Natural killer cell (primary cell): ENCODE results near the gene TLCD2. TPM values are rescaled to one million over a fixed set of nuclear protein-coding genes. Genes with fewer than 3 reads are reported as not detected.
A peak's percentile ranks its signal among the peaks of the same experiment; 100 is the strongest.

ENCODE experiments used
- ATAC-seq, 3 donors: fragments of 150-1000 bp in 2 of 3; fragments of 200-7000 bp in 1 of 3; cut with Tn5 transposase; 1 replicate in 1 of 3; 2 replicates in 2 of 3; pipeline ENCODE4 v1.10.0; 2021; ENCODE audit warnings: mild to moderate bottlenecking in 2 of 3, moderate library complexity in 2 of 3
- DNase-seq, 2 donors: peaks; one replicate each; pipeline versions ENCODE4 v3.0.0 to v3.0.0-alpha.2; 2013 to 2021; ENCODE audit warnings: mixed read lengths in 1 of 2
- H3K27ac ChIP-seq: one replicate; pipeline ENCODE4 v1.5.1; 2013; ENCODE audit warnings: mild to moderate bottlenecking, low read length
- H3K27me3 ChIP-seq: one replicate; pipeline ENCODE4 v1.6.1; 2013; ENCODE audit warnings: low read length; ENCODE audit not compliant: control insufficient read depth, insufficient read depth
- H3K36me3 ChIP-seq: one replicate; pipeline ENCODE4 v1.6.1; 2013; ENCODE audit warnings: low read length; ENCODE audit not compliant: control insufficient read depth, insufficient read depth
- H3K4me1 ChIP-seq: one replicate; pipeline ENCODE4 v1.6.1; 2013; ENCODE audit warnings: low read length; ENCODE audit not compliant: control insufficient read depth, insufficient read depth
- H3K4me3 ChIP-seq: one replicate; pipeline ENCODE4 v1.5.1; 2013; ENCODE audit warnings: low read length
- H3K9me3 ChIP-seq: one replicate; pipeline ENCODE4 v1.6.1; 2013; ENCODE audit warnings: low read length; ENCODE audit not compliant: control insufficient read depth, insufficient read depth
- H3K27ac Mint-ChIP-seq, 2 donors: one replicate each; pipeline ENCODE4 v1.8.0; 2022; ENCODE audit warnings: mild to moderate bottlenecking in 2 of 2, mixed read lengths in 2 of 2, moderate library complexity in 1 of 2
- H3K27me3 Mint-ChIP-seq, 2 donors: one replicate each; pipeline ENCODE4 v1.8.0; 2022; ENCODE audit warnings: low read depth in 2 of 2, mixed read lengths in 2 of 2
- H3K36me3 Mint-ChIP-seq: one replicate; pipeline ENCODE4 v1.8.0; 2022; ENCODE audit warnings: mixed read lengths
- H3K4me1 Mint-ChIP-seq, 2 donors: one replicate each; pipeline ENCODE4 v1.8.0; 2022; ENCODE audit warnings: mixed read lengths in 2 of 2
- H3K4me3 Mint-ChIP-seq: one replicate; pipeline ENCODE4 v1.8.0; 2022; ENCODE audit warnings: mild to moderate bottlenecking, moderate library complexity, mixed read lengths
- H3K9me3 Mint-ChIP-seq, 2 donors: one replicate each; pipeline ENCODE4 v1.8.0; 2022; ENCODE audit warnings: mixed read lengths in 2 of 2
- WGBS: methylation state at CpG from one replicate; pipeline ENCODE4 v1.1.7; 2013; ENCODE audit warnings: missing lambda C conversion rate; ENCODE audit not compliant: insufficient coverage; 5-methylcytosine and 5-hydroxymethylcytosine counted together
- intact Hi-C: fragments of 100-400 bp; cut with micrococcal nuclease; formaldehyde crosslinking; loops from one replicate; pipeline ENCODE4 v1.14.2; 2022
- total RNA-seq, 4 donors: library from RNA; stranded (reverse); fragments of 120-200 nt in 1 of 4; gene quantifications; one replicate each; pipeline versions ENCODE4 v1.2.3 to v1.2.4, GENCODE V29; 2013 to 2022
- TF ChIP-seq, protein P1 (sequence below): fragments of 200-600 bp; IDR thresholded peaks from one replicate; pipeline ENCODE4 v1.8.0; 2022; ENCODE audit warnings: antibody characterized with exemption

TLCD2 gene
- total RNA-seq, 3 donors from 2014 or later (not counting 1 experiment from before 2014, with no cell fraction given): 0.18 to 0.28 (median 0.28) TPM

DNA sequence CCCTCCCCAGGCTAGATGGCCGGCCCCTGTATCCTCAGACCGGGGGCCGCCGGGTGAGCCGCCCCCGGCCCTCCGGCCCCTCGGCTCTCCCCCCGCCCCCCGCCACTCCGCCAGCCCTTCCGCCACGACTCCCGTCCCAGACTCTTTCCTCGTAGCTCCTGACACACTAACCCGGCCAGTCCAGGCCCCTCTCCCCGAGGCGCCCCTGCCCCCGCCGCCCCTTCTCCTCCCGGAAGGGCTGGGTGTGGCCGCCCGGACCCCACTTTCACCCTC is 5.6 kb upstream of the TLCD2 start:
- TF ChIP-seq, protein P1, sequence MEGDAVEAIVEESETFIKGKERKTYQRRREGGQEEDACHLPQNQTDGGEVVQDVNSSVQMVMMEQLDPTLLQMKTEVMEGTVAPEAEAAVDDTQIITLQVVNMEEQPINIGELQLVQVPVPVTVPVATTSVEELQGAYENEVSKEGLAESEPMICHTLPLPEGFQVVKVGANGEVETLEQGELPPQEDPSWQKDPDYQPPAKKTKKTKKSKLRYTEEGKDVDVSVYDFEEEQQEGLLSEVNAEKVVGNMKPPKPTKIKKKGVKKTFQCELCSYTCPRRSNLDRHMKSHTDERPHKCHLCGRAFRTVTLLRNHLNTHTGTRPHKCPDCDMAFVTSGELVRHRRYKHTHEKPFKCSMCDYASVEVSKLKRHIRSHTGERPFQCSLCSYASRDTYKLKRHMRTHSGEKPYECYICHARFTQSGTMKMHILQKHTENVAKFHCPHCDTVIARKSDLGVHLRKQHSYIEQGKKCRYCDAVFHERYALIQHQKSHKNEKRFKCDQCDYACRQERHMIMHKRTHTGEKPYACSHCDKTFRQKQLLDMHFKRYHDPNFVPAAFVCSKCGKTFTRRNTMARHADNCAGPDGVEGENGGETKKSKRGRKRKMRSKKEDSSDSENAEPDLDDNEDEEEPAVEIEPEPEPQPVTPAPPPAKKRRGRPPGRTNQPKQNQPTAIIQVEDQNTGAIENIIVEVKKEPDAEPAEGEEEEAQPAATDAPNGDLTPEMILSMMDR: no peak
- no peaks in the 10 kb centered on the region for H3K9me3 ChIP-seq
- peaks cover 8% of the 10 kb centered on the region for H3K36me3 Mint-ChIP-seq
- H3K27me3 ChIP-seq: no peaks in the 10 kb centered on the region
- peaks cover 43% of the 10 kb centered on the region for H3K4me1 ChIP-seq
- H3K4me3 Mint-ChIP-seq: peak overlapping the region; percentile 99
- peaks cover 31 to 55% of the 10 kb centered on the region in 2 donors for H3K4me1 Mint-ChIP-seq
- ATAC-seq: no peak
- no peak for DNase-seq
- whole genome bisulfite sequencing: 0% methylated on average over 16 of the region's 23 CpGs
- intact Hi-C loops: loop anchor here (1.0 to 10.0 kb wide), 2 partner anchors 114 to 319 kb away; partner anchors contain the start of genes DPH1 and SMYD4
- H3K9me3 Mint-ChIP-seq: no peaks in the 10 kb centered on the region
- H3K4me3 ChIP-seq: peak overlapping the region; percentile 59
- H3K36me3 ChIP-seq: peaks cover 11% of the 10 kb centered on the region
- peaks cover 0 to 3% of the 10 kb centered on the region in 2 donors for H3K27me3 Mint-ChIP-seq
- H3K27ac ChIP-seq: peak overlapping the region; percentile 54
- H3K27ac Mint-ChIP-seq: peak overlapping the region; percentile 95 to 98

- Histone ChIP-seq H3K9me3 (no peaks in the 10 kb centered on the region), H3K36me3 (peaks cover 11% of the 10 kb centered on the region), H3K27me3 (peaks cover 3% of the 10 kb centered on the region), H3K4me1 (peaks cover 46% of the 10 kb centered on the region), H3K27ac (no peak overlapping the region), H3K4me3 (peak overlapping the region; percentile 59)
- Mint-ChIP-seq H3K4me3 (peak overlapping the region; percentile 69), H3K4me1 (peaks cover 31 to 58% of the 10 kb centered on the region in 2 donors), H3K9me3 (no peaks in the 10 kb centered on the region), H3K36me3 (peaks cover 8% of the 10 kb centered on the region), H3K27me3 (peaks cover 0 to 8% of the 10 kb centered on the region in 2 donors), H3K27ac (peak overlapping the region in 1 of 2 donors; percentile 95)
- DNase-seq: peak; percentile 57 to 66
- TF ChIP-seq, protein P1: no peak
- WGBS: 6% methylated on average over 32 of the region's 32 CpGs
- peak in 1 of 3 donors; percentile 19 for ATAC-seq
- intact Hi-C loops: loop anchor here (10.0 kb wide), 1 partner anchor 320 kb away; the partner anchor contains the start of gene DPH1
Measured at GRCh38 chr17:1714980-1715802, 5.0 kb upstream of the TLCD2 start.

DNA sequence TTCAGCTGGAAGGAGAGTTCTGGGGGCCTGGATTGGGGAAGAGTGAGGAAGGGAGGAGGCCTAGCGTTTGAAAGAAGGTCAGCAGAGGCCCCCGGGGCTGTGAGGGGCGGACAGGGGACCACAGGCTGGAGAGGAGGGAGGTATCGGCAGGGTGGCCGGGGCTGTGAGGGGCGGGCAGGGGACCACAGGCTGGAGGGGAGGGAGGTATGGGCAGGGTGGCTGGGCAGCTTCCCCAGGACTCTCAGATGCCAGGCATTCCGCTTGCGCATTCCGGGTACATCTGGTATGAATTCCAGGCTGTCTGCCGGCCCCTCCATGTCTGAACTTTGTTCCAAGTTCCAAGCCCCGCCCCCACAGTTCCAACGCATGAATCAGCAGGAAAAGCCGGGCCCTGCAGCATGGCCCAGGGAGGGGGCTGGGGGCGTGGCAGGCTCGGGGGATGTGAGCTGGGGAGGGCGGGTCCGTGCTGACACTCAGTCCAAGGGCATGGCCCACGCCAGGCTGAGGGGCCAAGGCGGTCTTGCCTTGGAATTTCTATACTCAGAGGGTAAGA is 4.3 kb upstream of the TLCD2 start:
- no peak for ATAC-seq
- Mint-ChIP-seq H3K36me3 (peaks cover 8% of the 10 kb centered on the region), H3K27ac (peak overlapping the region in 1 of 2 donors; percentile 95), H3K4me1 (peaks cover 31 to 58% of the 10 kb centered on the region in 2 donors), H3K4me3 (peak overlapping the region; percentile 73), H3K27me3 (peaks cover 0 to 8% of the 10 kb centered on the region in 2 donors), H3K9me3 (no peaks in the 10 kb centered on the region)
- H3K4me3 ChIP-seq: no peak overlapping the region
- peaks cover 11% of the 10 kb centered on the region for H3K36me3 ChIP-seq
- 28% methylated on average over 19 of the region's 19 CpGs for WGBS
- H3K4me1 ChIP-seq: peaks cover 52% of the 10 kb centered on the region
- peaks cover 4% of the 10 kb centered on the region for H3K27me3 ChIP-seq
- no peaks in the 10 kb centered on the region for H3K9me3 ChIP-seq
- DNase-seq: no peak
- H3K27ac ChIP-seq: no peak overlapping the region
- TF ChIP-seq, protein P1: no peak
- intact Hi-C loops: loop anchor here (10.0 kb wide), 1 partner anchor 320 kb away; the partner anchor contains the start of gene DPH1
